HepG2 (cell line): ENCODE measurements around the gene PYGO2. TPM values are rescaled to one million over a fixed set of nuclear protein-coding genes. Genes with fewer than 3 reads are reported as not detected.

Source experiments
- BCL3 ChIP-seq: sonication (generic); formaldehyde crosslinking; IDR thresholded peaks from 2 replicates; pipeline ENCODE4 v1.5.1; 2020; ENCODE audit warnings: mild to moderate bottlenecking, missing genetic modification reagents, moderate library complexity
- GATAD2A ChIP-seq: IDR thresholded peaks from 2 replicates; pipeline ENCODE4 v1.6.1; 2016
- HMGA1 ChIP-seq: sonication (generic); formaldehyde crosslinking; conservative IDR thresholded peaks from 2 replicates; pipeline ENCODE4 v1.4.0; 2020; ENCODE audit warnings: missing genetic modification reagents
- HOXA5 ChIP-seq: sonication (generic); formaldehyde crosslinking; IDR thresholded peaks from 2 replicates; pipeline ENCODE4 v1.4.0; 2020; ENCODE audit warnings: missing genetic modification reagents
- NAIF1 ChIP-seq: sonication (generic); formaldehyde crosslinking; IDR thresholded peaks from 2 replicates; pipeline ENCODE4 v1.5.0; 2020; ENCODE audit warnings: mild to moderate bottlenecking, missing genetic modification reagents, borderline replicate concordance
- NBN ChIP-seq: fragments of 450-650 bp; conservative IDR thresholded peaks from 2 replicates; pipeline ENCODE4 v1.6.1; 2017
- NCOA2 ChIP-seq: sonication (generic); formaldehyde crosslinking; IDR thresholded peaks from 2 replicates; pipeline ENCODE4 v1.8.0; 2022; ENCODE audit warnings: inconsistent platforms
- NFE2L2 ChIP-seq: fragments of 150-350 bp; IDR thresholded peaks from 2 replicates; pipeline ENCODE4 v1.6.1; 2014; ENCODE audit warnings: low read length
- TCF12 ChIP-seq, 2 experiments: fragments of 450-650 bp in 1 of 2; sonication (generic) in 1 of 2; formaldehyde crosslinking in 1 of 2; IDR thresholded peaks; 2 replicates each; pipeline versions ENCODE4 v1.6.1 to v1.8.0; 2017 to 2022; ENCODE audit warnings: antibody characterized with exemption in 1 of 2, mild to moderate bottlenecking in 1 of 2, missing genetic modification reagents in 1 of 2, moderate library complexity in 1 of 2
- ZNF20 ChIP-seq: sonication (generic); formaldehyde crosslinking; IDR thresholded peaks from 2 replicates; pipeline ENCODE4 v1.4.0; 2020; ENCODE audit warnings: mild to moderate bottlenecking, moderate library complexity, missing genetic modification reagents
- ZNF713 ChIP-seq: sonication (generic); formaldehyde crosslinking; IDR thresholded peaks from 2 replicates; pipeline ENCODE4 v1.4.0; 2020; ENCODE audit warnings: mild to moderate bottlenecking, missing genetic modification reagents
- polyA plus RNA-seq, 8 experiments: library from polyadenylated mRNA; depleted of rRNA in 3 of 8; stranded (reverse) in 7 of 8; unstranded in 1 of 8; fragments of >200 nt; fragmentation: Illumina TruSeq in 4 of 8; extraction: Trizol in 4 of 8; gene quantifications; 2 replicates each; pipeline versions ENCODE4 v1.2.1 to v1.2.3, GENCODE V29; 2011 to 2016; ENCODE audit warnings: low read depth in 4 of 8, missing spikeins in 1 of 8, mixed read lengths in 1 of 8; ENCODE audit not compliant: insufficient read depth in 1 of 8
- total RNA-seq, 5 experiments: library from RNA; depleted of rRNA; stranded (reverse); fragments of >200 nt; fragmentation: Illumina TruSeq; extraction: Trizol; gene quantifications; 2 replicates each; pipeline ENCODE4 v1.2.3, GENCODE V29; 2016; ENCODE audit warnings: low read depth in 1 of 5
- TF ChIP-seq, protein P1 (sequence below): sonication (generic); formaldehyde crosslinking; IDR thresholded peaks from 2 replicates; pipeline ENCODE4 v1.5.1; 2020; ENCODE audit warnings: mild to moderate bottlenecking, missing genetic modification reagents
- TF ChIP-seq, protein P2 (sequence below): IDR thresholded peaks from 2 replicates; pipeline ENCODE4 v1.6.1; 2016; ENCODE audit warnings: low read depth
- TF ChIP-seq, protein P3 (sequence below): sonication (generic); formaldehyde crosslinking; IDR thresholded peaks from 2 replicates; pipeline ENCODE4 v1.4.0; 2020; ENCODE audit warnings: missing genetic modification reagents
- TF ChIP-seq, protein P4 (sequence below): IDR thresholded peaks from 2 replicates; pipeline ENCODE4 v1.6.1; 2016; ENCODE audit warnings: missing compliant biosample characterization, missing genetic modification reagents, borderline replicate concordance
- TF ChIP-seq, protein P5 (sequence below): sonication (generic); formaldehyde crosslinking; IDR thresholded peaks from 2 replicates; pipeline ENCODE4 v1.5.0; 2020; ENCODE audit warnings: mild to moderate bottlenecking, missing genetic modification reagents

Gene PYGO2
- total and polyA plus RNA-seq, 2 of the 13 experiments (the other 11 are each of a cell fraction or from before 2014, with no cell fraction given), result 20.3 to 21.8 TPM

GRCh38 chr1:154931940-154932487 lies 29.6 kb downstream of the PYGO2 start (continued):
- TF ChIP-seq, protein P1, sequence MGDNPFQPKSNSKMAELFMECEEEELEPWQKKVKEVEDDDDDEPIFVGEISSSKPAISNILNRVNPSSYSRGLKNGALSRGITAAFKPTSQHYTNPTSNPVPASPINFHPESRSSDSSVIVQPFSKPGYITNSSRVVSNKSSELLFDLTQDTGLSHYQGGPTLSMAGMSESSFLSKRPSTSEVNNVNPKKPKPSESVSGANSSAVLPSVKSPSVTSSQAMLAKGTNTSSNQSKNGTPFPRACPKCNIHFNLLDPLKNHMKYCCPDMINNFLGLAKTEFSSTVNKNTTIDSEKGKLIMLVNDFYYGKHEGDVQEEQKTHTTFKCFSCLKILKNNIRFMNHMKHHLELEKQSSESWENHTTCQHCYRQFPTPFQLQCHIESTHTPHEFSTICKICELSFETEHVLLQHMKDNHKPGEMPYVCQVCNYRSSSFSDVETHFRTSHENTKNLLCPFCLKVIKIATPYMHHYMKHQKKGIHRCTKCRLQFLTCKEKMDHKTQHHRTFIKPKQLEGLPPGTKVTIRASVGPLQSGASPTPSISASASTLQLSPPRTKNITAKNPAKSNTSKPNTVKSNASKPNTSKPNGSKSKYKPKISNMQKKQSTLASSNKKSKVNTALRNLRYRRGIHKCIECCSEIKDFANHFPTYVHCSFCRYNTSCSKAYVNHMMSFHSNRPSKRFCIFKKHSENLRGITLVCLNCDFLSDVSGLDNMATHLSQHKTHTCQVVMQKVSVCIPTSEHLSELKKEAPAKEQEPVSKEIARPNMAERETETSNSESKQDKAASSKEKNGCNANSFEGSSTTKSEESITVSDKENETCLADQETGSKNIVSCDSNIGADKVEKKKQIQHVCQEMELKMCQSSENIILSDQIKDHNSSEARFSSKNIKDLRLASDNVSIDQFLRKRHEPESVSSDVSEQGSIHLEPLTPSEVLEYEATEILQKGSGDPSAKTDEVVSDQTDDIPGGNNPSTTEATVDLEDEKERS, result no peak
- TF ChIP-seq, protein P2, sequence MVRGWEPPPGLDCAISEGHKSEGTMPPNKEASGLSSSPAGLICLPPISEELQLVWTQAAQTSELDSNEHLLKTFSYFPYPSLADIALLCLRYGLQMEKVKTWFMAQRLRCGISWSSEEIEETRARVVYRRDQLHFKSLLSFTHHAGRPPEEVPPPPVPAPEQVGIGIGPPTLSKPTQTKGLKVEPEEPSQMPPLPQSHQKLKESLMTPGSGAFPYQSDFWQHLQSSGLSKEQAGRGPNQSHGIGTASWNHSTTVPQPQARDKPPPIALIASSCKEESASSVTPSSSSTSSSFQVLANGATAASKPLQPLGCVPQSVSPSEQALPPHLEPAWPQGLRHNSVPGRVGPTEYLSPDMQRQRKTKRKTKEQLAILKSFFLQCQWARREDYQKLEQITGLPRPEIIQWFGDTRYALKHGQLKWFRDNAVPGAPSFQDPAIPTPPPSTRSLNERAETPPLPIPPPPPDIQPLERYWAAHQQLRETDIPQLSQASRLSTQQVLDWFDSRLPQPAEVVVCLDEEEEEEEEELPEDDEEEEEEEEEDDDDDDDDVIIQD (CRISPR knock-in tag), result no peak
- TF ChIP-seq, protein P3, sequence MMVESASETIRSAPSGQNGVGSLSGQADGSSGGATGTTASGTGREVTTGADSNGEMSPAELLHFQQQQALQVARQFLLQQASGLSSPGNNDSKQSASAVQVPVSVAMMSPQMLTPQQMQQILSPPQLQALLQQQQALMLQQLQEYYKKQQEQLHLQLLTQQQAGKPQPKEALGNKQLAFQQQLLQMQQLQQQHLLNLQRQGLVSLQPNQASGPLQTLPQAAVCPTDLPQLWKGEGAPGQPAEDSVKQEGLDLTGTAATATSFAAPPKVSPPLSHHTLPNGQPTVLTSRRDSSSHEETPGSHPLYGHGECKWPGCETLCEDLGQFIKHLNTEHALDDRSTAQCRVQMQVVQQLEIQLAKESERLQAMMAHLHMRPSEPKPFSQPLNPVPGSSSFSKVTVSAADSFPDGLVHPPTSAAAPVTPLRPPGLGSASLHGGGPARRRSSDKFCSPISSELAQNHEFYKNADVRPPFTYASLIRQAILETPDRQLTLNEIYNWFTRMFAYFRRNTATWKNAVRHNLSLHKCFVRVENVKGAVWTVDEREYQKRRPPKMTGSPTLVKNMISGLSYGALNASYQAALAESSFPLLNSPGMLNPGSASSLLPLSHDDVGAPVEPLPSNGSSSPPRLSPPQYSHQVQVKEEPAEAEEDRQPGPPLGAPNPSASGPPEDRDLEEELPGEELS (CRISPR knock-in tag), result peak; percentile 32; the same call in 1 of the 2 replicates
- TF ChIP-seq, protein P4, sequence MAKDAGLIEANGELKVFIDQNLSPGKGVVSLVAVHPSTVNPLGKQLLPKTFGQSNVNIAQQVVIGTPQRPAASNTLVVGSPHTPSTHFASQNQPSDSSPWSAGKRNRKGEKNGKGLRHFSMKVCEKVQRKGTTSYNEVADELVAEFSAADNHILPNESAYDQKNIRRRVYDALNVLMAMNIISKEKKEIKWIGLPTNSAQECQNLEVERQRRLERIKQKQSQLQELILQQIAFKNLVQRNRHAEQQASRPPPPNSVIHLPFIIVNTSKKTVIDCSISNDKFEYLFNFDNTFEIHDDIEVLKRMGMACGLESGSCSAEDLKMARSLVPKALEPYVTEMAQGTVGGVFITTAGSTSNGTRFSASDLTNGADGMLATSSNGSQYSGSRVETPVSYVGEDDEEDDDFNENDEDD (CRISPR knock-in tag), result peak; percentile 56; the same call in 1 of the 2 replicates
- TF ChIP-seq NFE2L2 (no peak), BCL3 (CRISPR knock-in tag) (0 out of 2 replicates have a peak, but pooled peaks have one; percentile 36), GATAD2A (CRISPR knock-in tag) (peak; percentile 75), NCOA2 (CRISPR knock-in tag) (0 out of 2 replicates have a peak, but pooled peaks have one; percentile 25), HOXA5 (CRISPR knock-in tag) (no peak), HMGA1 (no peak), TCF12 (IDR thresholded peaks at IDR 0.05) (no peak), TCF12 (CRISPR knock-in tag; IDR thresholded peaks at IDR 0.05) (no peak), ZNF713 (CRISPR knock-in tag) (no peak), NAIF1 (no peak), ZNF20 (peak; percentile 37; the same call in 1 of the 2 replicates), NBN (no peak)
- TF ChIP-seq, protein P5, sequence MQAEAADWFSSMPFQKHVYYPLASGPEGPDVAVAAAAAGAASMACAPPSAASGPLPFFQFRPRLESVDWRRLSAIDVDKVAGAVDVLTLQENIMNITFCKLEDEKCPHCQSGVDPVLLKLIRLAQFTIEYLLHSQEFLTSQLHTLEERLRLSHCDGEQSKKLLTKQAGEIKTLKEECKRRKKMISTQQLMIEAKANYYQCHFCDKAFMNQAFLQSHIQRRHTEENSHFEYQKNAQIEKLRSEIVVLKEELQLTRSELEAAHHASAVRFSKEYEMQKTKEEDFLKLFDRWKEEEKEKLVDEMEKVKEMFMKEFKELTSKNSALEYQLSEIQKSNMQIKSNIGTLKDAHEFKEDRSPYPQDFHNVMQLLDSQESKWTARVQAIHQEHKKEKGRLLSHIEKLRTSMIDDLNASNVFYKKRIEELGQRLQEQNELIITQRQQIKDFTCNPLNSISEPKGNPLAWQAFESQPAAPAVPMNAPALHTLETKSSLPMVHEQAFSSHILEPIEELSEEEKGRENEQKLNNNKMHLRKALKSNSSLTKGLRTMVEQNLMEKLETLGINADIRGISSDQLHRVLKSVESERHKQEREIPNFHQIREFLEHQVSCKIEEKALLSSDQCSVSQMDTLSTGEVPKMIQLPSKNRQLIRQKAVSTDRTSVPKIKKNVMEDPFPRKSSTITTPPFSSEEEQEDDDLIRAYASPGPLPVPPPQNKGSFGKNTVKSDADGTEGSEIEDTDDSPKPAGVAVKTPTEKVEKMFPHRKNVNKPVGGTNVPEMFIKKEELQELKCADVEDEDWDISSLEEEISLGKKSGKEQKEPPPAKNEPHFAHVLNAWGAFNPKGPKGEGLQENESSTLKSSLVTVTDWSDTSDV, result no peak
